ENCODE data around the gene NDUFS8. TPM values are rescaled to one million over a fixed set of nuclear protein-coding genes. Genes with fewer than 3 reads are reported as not detected.
A peak's percentile ranks its signal among the peaks of the same experiment; 100 is the strongest.

Gene NDUFS8
- total and polyA plus RNA-seq, 2 donors (not counting 1 experiment from before 2014, with no cell fraction given) = 73.9 to 84.6 TPM

GRCh38 chr11:68032003-68032402, 1.5 kb downstream of the NDUFS8 start:
- CTCF ChIA-PET = no interaction called here
- H3K27me3 Mint-ChIP-seq = no peaks in the 10 kb centered on the region

More at GRCh38 chr11:68032003-68032402, 1.5 kb downstream of the NDUFS8 start:
- ATAC-seq (ENCODE audit: low read depth) (no peak), DNase-seq (no peak)
- WGBS (ENCODE audit: insufficient coverage) = 93% methylated on average over 5 of the region's 9 CpGs
- Histone ChIP-seq H3K4me3 (ENCODE audit: control extremely low read depth in 1 of 5, extremely low read depth in 1 of 5, insufficient read depth in 1 of 5, low read depth in 2 of 5, low read length in 4 of 5) (no peak overlapping the region), H3K4me1 (ENCODE audit: control insufficient read depth in 2 of 2, insufficient read depth in 2 of 2, low read length in 2 of 2) (peaks cover 17 to 29% of the 10 kb centered on the region in 2 donors), H4K20me1 (ENCODE audit: control insufficient read depth, insufficient read depth, low read length, poor library complexity, severe bottlenecking) (peaks cover 12% of the 10 kb centered on the region), H3K27me3 (replicated peaks in 1 of 4; ENCODE audit: control extremely low read depth in 1 of 4, control insufficient read depth in 3 of 4, insufficient read depth in 4 of 4, low read length in 3 of 4) (no peaks in the 10 kb centered on the region), H2AFZ (ENCODE audit: insufficient read depth, low read depth, low read length, poor library complexity, severe bottlenecking) (no peak overlapping the region), H3K9ac (ENCODE audit: low read length) (no peak overlapping the region), H3K27ac (ENCODE audit: low read length in 2 of 2) (no peak overlapping the region), H3K4me2 (replicated peaks; ENCODE audit: low read depth, low read length, poor library complexity, severe bottlenecking) (no peak overlapping the region), H3K79me2 (ENCODE audit: control insufficient read depth, insufficient read depth, low read length) (peaks cover 21% of the 10 kb centered on the region), H3K36me3 (replicated peaks in 1 of 2; ENCODE audit: control extremely low read depth in 1 of 2, control insufficient read depth in 1 of 2, extremely low read depth in 1 of 2, insufficient read depth in 2 of 2, low read length in 1 of 2) (peaks cover 0 to 17% of the 10 kb centered on the region in 2 experiments), H3K9me3 (ENCODE audit: control extremely low read depth in 1 of 3, control insufficient read depth in 2 of 3, insufficient read depth in 1 of 3, low read length in 2 of 3) (no peaks in the 10 kb centered on the region)
- peak overlapping the region; percentile 46 for H3K27ac Mint-ChIP-seq
- intact Hi-C loops (cut with micrococcal nuclease) = loop anchor here (5.0 to 10.0 kb wide), 3 partner anchors 183 to 433 kb away; partner anchors contain the start of genes C11orf24, KMT5B and PPP6R3
- peaks cover 24% of the 10 kb centered on the region for H3K4me1 Mint-ChIP-seq
- H3K4me3 Mint-ChIP-seq = peak overlapping the region; percentile 100
- no peaks in the 10 kb centered on the region for H3K9me3 Mint-ChIP-seq (ENCODE audit: insufficient read depth)
- TF ChIP-seq EZH2 (IDR thresholded peaks at IDR 0.05; ENCODE audit: borderline replicate concordance, insufficient read depth, low read depth, low read length, poor library complexity, severe bottlenecking) = no peak
- TF ChIP-seq CTCF (IDR thresholded peaks at IDR 0.05) = no peak
- POLR2A ChIA-PET = no interaction called here

All from B cell (primary cell).